EL (cell line): ENCODE data around the gene SMAP1.

Experiments used
- DNase-seq: peaks from one replicate; pipeline ENCODE4 v3.0.0-alpha.2; 2016

Gene SMAP1

DNA sequence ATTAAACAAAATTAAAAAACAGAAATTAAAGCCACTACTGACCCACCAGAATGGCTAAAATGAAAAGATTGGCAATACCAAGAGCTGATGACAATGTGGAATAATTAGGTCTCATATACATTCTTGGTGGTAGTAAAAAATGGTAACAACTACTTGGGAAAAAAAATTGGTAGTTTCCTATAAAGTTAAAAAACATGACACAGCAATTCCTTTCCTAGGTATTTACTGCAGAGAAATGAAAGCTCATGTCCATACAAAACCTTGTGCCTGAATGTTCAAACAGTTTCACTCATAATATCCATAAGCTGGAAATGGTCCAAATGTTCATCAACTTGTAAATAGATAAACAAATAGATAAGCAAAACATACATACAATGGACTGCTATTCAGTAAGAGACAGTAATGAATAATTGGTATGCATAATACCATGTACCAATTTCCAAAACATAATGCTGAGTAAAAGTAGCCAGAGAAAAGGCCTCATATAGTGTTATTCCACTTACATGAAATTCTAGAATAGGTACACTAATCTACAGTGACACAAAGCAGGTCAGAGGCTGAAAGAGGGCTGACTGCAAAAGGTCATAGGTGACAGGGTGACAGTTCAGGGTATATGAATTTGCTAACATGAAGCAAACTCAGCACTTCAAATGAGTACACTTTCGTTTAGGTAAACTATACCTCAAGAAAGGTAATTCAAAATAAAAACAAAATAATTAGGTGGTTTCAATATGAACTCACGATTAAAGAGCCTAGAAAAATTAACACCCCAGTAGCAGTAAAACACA, 236.2 kb downstream of the SMAP1 start:
- DNase-seq = no peak

DNA sequence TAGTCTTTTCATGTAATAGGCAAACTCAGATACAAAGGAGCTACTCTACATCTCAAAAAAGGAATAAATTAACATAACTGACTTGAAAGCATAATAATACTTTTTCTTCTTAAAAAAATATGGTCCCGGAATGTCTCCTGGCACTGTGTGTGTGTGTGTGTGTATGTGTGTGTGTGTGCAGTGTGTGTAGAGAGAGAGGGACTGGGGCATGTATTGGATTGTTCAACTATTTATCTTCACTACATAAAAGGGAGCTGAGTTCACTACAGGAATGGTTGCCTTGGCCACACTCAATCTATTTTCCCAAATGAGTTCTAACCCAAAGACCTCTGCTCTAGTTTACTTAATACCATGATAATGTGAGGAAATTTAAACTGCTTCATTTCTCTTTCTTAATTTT, 238.1 kb downstream of the SMAP1 start:
- no peak for DNase-seq
